ENCODE measurements around the gene CMTM2. TPM values are rescaled to one million over a fixed set of nuclear protein-coding genes. Genes with fewer than 3 reads are reported as not detected.
"Not testable (repeated sequence)": the region's sequence is repeated elsewhere in the genome, so short reads cannot be mapped to it uniquely, and the experiment has no call there.

CMTM2 gene
- total RNA-seq, 1 experiment from 2014 or later = not detected

DNA sequence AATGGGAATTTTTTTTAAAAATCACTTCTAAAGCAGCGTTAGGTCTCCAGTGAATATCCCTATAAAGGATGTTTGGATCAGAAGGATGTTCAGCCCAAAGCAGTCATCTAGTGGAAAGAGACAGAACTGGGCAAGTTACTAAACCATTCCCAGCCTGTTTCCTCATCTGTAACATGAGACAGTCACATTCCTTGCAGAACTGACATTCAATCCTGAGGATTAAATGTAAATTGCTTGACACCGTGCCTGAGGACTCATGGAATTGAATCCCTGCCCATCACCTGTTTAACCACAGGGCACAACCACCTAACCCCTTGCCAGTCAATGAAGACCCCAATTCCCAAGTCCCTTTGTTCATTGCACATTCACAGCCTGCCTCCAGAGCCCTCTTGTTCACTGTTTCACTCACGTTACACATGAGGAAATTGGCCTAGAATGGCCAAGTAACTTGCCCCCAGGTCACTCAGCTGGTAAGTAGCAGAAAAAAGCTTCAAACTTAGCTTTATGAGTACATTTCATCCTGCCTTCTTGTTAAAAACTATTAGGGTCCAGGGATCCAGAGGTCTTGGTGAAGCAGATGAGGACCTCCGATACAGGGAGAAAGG is 1.4 kb downstream of the CMTM2 start:
- peak; percentile 32 for DNase-seq (ENCODE audit: extremely low read depth, low read depth)

DNA sequence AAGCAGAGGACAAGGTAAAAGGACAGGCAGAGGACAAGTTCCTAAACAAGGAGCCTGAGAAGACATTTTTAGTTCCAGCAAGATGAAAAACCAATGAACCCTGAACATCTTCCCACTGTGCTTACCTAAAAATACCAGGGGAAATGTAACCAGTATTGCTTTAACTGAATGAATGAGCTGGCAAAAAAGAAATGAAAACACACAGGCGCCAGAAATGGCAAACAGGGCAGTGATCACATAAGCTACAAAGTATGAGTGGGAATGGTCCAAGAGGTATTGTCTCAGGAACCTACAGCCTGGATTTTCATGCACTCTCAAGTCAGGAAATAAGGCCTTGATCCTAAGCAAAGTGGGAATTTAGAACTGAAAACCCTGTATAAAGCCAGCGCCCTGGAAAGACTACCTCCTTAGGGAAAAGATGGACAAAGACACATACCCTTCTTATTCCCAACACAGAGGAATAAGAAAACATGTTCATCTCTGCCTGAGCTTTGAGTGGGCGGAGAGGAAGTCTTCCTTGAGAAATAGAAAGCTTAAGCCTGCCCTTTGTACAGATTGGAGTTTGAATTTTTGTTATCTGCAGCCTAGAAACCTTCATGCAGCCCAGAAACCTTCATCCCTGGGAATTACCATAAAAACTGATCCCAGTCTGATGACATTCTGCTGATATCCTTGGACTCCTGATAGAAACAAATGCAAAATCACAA is 2.1 kb downstream of the CMTM2 start:
- no peak for DNase-seq (ENCODE audit: extremely low read depth, low read depth)

DNA sequence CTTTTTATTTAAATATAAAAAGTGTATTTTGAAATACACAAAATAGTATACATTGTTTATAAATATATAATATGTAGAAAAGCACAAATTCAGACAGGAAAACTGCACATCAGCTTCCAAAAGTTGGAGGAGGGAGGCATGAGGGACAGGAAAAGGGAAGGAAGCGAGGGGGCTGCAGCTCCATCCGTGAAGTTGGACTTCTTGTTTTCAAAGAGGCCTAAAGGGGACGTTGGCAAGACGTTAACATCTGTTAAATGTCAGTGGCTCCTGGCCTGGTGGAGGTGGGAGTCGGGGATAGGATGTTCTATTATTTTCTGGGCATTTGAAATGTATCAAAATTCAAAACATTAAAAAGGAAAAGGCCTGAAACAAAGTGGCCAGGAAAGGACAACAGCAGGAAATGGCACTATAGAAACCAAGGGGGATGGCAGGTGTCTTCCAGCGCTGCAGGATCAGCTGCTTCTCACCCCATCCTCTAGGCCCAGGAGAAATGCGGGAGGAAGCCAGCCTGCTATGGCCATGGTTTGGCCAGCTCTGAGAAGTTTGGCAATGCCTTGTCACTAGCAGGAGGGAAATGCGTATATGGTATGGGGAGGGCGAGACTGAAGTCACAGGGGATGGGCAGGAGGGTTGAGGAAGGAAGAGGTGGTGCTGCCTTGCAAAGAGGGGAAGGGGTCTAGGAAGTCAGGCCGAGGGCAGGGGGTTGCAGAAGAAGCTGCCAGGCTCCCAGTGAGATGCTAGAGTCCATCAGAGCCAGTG is 6.4 kb downstream of the CMTM2 start:
- no peak for DNase-seq (ENCODE audit: extremely low read depth, low read depth)

DNA sequence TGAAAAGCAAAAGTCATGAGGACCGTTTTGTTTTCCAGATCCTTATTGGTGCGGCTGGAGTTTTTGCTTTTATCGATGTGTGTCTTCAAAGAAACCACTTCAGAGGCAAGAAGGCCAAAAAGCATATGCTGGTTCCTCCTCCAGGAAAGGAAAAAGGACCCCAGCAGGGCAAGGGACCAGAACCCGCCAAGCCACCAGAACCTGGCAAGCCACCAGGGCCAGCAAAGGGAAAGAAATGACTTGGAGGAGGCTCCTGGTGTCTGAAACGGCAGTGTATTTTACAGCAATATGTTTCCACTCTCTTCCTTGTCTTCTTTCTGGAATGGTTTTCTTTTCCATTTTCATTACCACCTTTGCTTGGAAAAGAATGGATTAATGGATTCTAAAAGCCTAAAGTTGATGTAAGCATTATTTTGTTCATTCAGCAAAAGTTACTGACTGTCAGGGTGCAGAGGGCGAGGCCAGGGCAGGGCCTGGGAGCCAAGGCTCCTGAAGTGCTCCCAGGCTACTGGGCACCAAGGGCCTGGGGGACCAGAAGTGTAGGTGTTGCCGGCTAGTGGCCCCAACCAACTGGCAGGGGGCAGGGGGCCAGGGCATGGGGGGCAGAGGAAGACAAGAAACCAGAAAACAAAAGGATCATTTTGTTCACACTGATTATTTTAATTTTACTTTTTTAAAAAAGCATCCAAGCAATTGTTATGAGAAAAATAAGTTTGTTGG is 8.8 kb downstream of the CMTM2 start:
- DNase-seq (ENCODE audit: extremely low read depth, low read depth) = no peak

DNA sequence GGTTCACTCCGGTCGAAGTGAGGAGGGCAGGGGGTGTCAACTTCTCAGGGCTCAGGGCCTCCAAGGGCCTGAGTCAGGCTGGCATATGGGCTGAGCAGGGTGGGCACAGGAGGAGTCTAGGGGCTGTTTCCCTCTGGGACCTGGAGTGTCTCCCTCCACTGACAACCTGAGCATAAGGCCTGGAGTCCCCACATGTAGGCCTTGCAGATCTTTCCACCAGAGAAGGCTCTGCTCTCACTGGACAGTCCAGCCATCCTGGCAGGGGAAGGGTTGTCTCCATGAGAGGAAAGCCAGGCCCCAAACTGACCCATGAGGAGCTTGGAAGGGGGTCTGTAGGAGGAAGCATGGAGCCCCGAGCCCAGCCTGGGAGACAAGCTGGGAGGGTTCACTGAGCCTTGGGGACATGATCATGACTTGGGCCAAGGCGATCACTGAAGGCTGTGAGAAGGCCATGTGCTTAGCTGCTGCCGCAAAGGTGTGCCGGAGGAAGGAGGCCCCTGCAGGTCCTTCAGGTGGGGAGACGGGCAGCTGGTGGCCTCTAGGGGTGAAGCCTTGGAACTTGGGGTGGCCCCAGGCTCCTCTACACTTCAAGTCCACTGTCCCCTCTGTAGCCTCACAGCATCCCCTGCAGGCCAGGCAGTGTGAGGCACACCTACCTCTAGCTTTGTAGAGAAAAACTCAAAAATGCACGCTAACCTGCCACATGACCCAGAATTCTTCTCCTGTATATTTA is 9.9 kb downstream of the CMTM2 start:
- DNase-seq (ENCODE audit: extremely low read depth, low read depth) = no peak

DNA sequence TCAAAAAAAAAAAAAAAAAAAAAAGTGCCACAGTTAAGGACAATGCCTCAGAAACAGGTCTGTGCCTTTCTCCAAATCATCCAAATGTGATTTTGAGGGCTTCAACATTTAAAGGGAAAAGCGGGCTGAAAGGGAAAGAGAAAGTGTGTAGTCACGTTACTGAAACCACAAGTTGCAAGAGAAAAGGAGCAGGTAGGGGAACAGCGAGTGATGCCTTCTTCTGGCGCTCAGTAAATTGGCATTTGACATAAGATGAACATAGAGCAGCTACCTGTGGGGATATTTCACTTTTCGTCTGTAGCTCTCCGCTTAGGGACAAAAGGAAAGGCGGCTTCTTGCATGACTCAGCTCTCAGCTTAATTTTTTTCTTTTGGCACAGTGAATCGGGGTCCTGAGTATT is 11.1 kb downstream of the CMTM2 start:
- no peak for DNase-seq (ENCODE audit: extremely low read depth, low read depth)

DNA sequence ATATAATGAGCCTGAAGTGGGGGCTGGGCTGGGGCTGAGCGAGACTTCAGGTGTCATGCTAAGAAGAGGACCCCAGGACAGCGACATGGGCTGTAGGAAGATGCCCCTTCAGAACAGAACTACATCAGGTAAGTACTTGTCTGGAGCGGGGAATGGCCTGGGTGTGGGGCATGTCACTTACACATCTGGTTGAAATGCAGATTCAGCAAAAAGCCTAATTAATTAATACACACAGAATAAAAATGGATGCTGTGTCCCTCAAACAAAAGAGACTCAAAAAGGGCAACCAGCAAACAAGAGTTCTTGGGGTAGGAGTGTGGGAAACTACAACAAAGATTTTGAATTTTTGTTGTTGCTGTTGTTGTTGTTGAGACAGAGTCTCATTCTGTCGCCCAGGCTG is 11.8 kb downstream of the CMTM2 start:
- no peak for DNase-seq (ENCODE audit: extremely low read depth, low read depth)

DNA sequence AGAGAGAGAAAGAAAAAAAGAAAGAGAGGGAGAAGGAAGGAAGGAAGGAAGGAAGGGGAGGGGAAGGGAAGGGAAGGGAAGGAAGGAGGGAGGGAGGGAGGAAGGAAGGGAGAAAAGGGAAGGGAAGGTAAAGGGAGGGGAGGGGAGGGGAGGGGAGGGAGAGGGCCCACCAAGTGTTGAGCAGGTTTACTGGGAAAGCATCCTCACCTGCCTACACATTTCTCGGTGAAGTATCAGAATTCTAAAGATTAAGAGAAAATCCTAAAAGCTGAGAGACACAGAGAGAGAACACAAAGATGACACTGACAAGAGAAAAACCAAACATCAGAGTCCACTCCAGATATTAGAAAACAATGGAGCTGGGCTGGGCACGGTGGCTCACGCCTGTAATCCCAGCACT is 13.0 kb downstream of the CMTM2 start:
- no peak for DNase-seq (ENCODE audit: extremely low read depth, low read depth)

DNA sequence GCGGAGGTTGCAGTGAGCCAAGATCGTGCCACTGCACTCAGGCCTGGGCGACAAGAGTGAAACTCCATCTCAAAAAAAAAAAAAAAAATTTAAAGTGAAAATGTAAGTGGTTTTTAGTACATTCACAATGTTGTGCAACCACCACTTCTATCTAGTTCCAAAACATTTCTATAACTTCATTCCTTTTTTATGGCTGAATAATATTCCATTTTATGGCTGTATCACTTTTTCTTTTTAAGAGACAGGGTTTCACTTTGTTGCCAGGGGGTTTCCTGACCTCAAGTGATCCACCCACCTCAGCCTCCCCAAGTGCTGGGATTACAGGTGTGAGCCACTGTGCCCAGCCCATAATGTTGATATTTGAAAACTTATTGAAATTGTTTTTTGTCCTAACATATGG is 13.6 kb downstream of the CMTM2 start:
- DNase-seq (ENCODE audit: extremely low read depth, low read depth) = no peak

DNA sequence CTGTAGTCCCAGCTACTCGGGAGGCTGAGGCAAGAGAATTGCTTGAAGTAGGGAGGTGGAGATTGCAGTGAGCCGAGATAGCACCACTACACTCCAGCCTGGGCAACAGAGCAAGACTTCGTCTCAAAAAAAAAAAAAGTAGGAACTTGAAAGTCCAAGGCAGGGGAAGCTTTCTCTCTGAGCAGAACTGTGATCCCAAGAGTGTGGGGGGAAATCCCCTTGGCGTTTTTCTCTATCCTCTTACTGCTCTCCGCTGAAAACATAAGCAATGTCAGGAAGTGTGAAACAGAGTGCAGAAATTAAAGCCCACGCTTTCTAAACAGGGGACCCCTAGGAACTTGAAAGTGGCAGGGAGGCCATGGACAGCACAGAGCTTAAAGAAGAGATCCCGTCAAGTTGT is 15.5 kb downstream of the CMTM2 start:
- no peak for DNase-seq (ENCODE audit: extremely low read depth, low read depth)

DNA sequence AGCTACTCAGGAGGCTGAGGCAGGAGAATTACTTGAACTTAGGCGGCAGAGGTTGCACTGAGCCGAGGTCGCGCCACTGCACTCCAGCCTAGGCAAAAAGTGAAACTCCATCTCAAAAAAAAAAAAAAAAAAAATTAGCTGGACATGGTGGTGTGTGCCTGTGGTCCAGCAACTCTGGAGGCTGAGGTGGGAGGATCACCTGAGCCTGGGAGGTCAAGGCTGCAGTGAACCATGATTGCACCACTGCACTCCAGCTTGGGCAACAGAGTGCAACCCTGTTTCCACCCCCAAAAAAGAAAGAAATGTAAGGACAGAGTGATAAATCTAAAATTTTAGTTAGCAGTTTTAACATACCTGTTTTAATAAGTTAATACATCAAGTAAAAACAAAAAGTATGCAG is 17.3 kb downstream of the CMTM2 start:
- not testable (repeated sequence) for DNase-seq (ENCODE audit: extremely low read depth, low read depth)

DNA sequence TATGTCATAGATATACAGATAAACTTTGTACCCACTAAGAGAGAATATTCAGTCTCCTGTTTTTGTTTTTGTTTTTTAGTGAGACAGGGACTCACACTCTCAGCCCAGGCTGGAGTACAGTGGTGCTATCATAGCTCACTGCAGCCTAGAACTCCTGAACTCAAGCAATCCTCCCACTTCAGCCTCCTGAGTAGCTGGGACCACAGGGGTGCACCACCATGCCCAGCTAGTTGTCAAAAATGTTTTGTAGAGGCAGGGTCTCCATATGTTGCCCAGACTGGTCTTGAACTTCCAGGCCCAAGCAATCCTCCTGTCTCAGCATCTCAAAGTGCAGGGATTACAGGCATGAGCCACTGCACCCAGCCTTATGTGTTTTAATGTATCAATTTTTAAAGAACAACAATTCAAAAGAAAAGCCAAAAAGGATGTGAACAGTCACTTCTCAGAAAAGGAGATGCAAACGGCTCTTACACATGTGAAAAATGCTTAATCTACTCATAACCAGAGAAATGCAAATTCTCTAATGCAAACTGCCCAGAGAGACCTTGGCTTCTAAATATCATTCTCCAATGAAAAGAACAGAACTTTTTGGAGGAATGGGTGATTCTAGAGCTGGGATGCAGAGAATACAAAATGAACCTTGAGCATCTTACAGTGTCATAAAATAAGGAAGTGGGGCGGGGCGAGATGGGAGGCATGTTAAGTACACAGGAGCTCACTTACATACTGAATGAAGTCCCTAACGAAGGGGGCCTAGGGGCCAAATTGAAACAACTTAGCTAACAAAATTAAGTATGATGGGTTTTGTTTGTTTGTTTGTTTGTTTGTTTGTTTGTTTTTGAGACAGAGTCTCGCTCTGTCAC is 18.0 kb downstream of the CMTM2 start:
- no peak for DNase-seq (ENCODE audit: extremely low read depth, low read depth)

DNA sequence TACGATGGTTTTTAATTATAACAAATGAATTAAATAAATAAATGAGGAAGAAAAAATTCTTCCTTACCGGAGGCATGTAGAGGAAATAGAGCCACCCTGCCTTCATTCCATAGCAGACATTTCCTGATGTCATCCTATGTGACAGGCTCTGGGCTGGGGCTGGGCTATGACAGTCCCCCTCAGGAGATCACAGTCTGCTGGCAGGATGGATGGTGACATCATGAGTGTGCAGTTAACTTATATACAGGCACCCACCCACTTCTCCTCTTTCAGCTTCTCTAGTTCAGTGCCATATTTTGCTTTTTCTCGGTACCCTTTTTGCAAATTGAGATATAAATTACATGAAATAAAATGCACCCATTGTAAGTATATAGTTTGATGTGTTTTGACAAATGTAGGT is 18.8 kb downstream of the CMTM2 start:
- no peak for DNase-seq (ENCODE audit: extremely low read depth, low read depth)

DNA sequence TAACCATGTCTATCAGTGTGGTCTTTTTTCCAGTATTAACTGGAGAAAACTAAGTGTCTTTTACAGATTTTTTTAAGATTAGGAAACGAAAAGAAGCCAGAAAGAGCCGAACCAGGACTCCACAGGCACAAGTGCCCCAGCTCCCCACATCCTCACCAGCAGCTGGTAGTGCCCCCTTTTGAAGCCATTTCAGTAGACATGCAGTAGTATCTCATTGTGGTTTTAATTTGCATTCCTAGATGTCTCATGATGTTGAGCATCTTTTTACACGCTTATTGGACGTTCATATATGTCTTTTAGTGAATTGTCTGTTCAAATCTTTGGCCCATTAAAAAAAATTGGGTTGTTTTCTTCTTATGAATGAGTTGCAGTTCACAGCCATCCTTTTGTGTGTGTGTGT is 20.5 kb downstream of the CMTM2 start:
- no peak for DNase-seq (ENCODE audit: extremely low read depth, low read depth)

DNA sequence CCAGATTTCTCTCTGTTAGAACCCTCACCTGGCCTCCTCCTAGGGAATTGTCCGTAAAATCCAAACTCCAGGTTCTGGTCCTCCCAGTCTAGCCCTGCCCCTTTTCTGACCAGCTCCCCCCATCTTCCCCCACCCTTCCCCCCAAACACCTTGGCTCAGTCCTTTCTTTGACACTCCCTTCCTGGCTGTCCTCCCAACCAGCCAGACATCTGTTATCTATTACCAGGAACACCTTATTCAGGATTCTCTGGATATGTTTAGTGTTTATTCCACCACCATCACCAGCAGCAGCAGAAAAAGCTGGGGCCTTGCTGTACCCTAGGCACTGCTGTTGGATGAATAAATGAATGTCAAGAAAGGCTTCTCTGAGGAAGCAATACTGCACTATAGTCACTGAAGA is 21.2 kb downstream of the CMTM2 start:
- DNase-seq (ENCODE audit: extremely low read depth, low read depth) = no peak

DNA sequence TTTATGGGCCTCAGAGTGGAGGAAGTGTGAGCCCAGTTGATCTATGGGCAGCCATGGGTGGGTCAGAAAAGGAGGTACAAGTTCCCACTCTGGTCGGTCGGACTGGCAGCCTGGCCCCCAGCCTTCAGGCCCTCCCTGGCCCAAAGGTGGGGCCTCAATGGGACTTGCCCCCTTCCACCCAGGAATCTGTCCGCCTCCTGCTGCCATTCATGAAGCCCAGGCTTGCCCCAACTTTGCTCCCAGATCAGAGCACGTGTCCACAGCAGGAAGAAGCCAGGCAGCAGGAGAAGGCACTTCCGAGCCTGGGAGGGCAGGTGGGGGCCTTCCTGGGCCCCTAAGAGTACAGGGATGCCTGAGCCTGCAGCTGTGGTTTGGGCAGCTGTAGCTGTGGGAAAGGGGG is 22.2 kb downstream of the CMTM2 start:
- no peak for DNase-seq (ENCODE audit: extremely low read depth, low read depth)

DNA sequence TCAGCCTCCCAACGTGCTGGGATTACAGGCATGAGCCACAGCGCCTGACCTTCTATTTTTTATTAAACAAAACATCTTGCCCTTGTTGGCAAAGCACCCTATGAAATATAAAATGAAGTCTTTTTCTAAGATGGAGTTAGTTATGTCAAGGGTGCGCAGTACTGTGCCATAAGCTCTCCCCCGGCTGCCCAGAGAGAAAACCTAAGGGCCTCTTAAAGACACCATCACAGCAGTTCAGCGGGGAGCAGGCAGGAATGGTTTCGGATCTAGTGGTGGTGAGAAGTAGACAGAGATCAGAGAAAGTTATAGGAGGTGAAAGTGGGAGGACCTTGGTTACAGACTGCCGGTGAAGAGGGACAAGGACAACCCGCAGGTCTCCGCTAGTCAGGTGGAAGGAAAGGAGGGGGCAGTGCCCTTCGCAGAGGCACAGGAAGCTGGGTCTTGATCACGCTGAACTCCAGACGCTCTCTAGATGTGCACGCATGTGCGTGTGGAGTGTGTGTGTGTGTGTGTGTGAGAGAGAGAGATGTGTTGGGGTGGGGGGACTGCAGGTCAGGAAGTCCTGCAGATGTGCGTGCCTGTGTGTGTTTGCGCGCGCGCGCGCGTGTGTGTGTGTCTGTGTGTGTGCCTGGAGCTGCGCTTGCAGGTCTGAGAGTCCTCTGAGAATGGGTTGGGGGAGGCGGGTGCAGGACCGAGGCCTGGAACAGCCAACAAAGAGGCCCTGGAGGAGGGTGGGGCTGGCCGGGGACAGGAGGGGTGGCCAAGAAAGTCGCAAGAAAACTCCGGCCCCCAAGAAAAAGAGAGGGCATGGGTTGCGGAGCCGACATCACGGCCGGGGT is 24.5 kb downstream of the CMTM2 start:
- DNase-seq (ENCODE audit: extremely low read depth, low read depth) = no peak

DNA sequence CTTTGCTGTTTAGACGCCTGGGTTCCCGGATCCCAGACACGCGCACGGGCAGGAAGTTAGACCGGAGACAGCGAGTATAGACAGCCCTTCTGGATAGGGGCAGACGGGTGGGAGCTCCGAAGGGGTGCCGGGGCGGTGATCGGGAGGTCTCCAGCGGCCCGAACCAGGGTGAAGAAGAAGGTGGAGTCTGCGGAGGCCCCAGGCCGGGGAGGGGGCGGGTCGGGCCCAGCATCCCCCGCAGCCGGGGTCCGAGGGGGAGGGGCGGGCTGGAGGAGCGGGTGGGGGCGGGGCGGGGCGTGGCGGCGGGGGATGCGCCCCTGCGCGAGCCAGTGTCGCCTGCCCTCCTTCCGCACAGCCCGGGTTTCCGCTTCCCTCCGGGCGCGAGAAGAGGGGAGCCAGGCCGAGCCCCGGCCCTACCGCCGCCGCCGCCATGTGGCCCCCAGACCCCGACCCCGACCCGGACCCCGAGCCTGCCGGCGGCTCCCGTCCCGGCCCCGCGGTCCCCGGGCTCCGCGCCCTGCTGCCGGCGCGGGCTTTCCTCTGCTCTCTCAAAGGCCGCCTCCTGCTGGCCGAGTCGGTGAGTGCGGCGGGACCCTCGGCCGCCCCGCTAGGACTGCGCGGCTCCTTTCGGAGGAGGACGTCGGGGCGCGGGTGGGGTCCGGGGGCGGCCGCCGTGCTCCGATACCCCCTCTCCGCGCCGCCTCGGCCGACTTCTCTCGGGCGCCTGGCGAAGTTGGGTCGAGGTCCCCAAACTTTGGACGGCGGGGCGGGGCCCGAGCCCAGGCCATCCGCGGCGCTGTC is 25.3 kb downstream of the CMTM2 start, which contains the start of gene CMTM3:
Gene CMTM3, plus strand, starts transcription at position 329 of the 801 bp plus-strand sequence. Its CDS starts 102 bp downstream, at position 431.
- DNase-seq (ENCODE audit: extremely low read depth, low read depth) = peak; percentile 46
